GM12892 (cell line): Measurements from ENCODE around the gene TBC1D5.
"Not testable (repeated sequence)": the region's sequence is repeated elsewhere in the genome, so short reads cannot be mapped to it uniquely, and the experiment has no call there.

Experiments
- DNase-seq: peaks from one replicate; pipeline ENCODE4 v3.0.0; 2011; ENCODE audit not compliant: insufficient read length
- FAIRE-seq: peaks from 2 replicates; lab custom pipeline; 2011; peaks lifted over from hg19 to GRCh38; lab: Jason Lieb, UNC
- POLR2A ChIP-seq: IDR thresholded peaks from 2 replicates; pipeline ENCODE4 v1.6.1; 2011; ENCODE audit warnings: low read depth, low read length, control low read depth
- POLR2AphosphoS5 ChIP-seq: IDR thresholded peaks from 2 replicates; pipeline ENCODE4 v1.6.1; 2011; ENCODE audit warnings: low read depth, low read length, control low read depth
- TAF1 ChIP-seq: IDR thresholded peaks from 2 replicates; pipeline ENCODE4 v1.6.1; 2011; ENCODE audit warnings: low read depth, mild to moderate bottlenecking, control low read depth, low read length, borderline replicate concordance

The TBC1D5 gene

GRCh38 chr3:17645074-17645698 lies 97.2 kb downstream of the TBC1D5 start:
- FAIRE-seq, result no peak
- no peak for DNase-seq

GRCh38 chr3:17643691-17644090 lies 98.7 kb downstream of the TBC1D5 start:
- DNase-seq (no peak), FAIRE-seq (no peak)
- TF ChIP-seq POLR2AphosphoS5 (no peak), POLR2A (no peak), TAF1 (no peak)

More at GRCh38 chr3:17645074-17645698, 97.2 kb downstream of the TBC1D5 start:
- TF ChIP-seq POLR2A, result no peak
- TF ChIP-seq POLR2AphosphoS5, result no peak
- TF ChIP-seq TAF1, result no peak

DNA sequence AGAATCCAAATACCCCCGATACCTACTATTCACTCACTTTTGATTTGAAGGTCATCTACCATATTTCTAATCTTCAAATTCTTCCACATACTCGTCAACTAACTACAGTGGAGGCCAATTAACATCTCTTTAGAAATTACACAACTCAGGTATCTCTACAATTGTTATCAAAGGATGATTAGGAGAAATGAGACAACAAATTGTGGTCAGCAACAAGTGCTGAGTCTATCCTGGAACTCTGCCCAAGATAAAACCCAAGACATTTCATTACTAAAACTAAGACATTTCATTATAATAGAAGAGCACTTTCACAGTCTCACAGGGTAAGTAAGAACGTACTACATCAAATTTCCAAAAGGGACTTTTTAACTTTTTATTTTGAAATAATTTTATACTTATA lies 100.0 kb downstream of the TBC1D5 start:
- TF ChIP-seq TAF1 (no peak), POLR2A (no peak), POLR2AphosphoS5 (no peak)
- no peak for DNase-seq

GRCh38 chr3:17640466-17640865 lies 102.0 kb downstream of the TBC1D5 start:
- DNase-seq (no peak), FAIRE-seq (no peak)
- TF ChIP-seq POLR2A, result no peak
- no peak for TF ChIP-seq POLR2AphosphoS5
- no peak for TF ChIP-seq TAF1

More for the DNA sequence above, 100.0 kb downstream of the TBC1D5 start:
- FAIRE-seq, result no peak

- DNase-seq (no peak), FAIRE-seq (peak; percentile 51)
- TF ChIP-seq POLR2A (no peak), TAF1 (no peak), POLR2AphosphoS5 (no peak)
Measured at GRCh38 chr3:17639765-17640164, 102.7 kb downstream of the TBC1D5 start.

- TF ChIP-seq POLR2A, result no peak
- no peak for FAIRE-seq
- DNase-seq, result no peak
Measured at GRCh38 chr3:17639257-17639656, 103.2 kb downstream of the TBC1D5 start.

DNA sequence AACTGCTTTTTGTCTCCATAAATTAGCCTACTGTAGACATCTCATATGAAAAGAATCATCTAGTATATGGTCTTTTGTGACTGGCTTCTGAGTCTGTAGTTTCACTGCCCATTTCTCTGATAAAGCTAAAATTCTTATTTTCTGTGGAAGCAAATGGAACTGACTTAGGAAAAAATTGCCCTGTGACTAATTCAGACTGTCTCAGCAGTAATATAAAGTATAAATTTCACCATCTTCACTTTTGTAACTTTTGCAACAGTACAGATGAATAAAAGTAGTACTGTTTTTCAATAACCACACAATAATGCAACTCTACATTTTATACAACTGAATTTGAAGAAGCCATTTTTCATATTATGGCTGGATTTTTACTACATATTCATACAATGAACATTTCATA lies 104.1 kb downstream of the TBC1D5 start:
- DNase-seq (no peak), FAIRE-seq (no peak)
- TF ChIP-seq TAF1 (no peak), POLR2AphosphoS5 (no peak), POLR2A (no peak)

DNA sequence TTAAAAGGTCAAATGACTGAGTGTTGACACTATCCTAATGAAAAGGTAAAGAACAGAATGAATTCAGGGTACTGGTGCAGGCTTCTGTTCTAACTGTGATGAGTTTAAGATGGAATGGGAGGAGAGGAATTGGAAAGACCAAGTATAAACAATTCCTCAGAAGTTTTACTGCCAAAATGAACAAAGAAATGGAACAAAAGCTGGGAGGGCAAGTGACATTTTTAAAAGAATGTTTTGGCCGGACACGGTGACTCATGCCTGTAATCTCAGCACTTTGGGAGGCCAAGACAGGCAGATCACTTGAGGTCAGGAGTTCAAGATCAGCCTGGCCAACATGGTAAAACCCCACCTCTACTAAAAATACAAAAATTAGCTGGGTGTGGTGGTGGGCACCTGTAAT lies 106.8 kb downstream of the TBC1D5 start:
- DNase-seq, FAIRE-seq: not testable (repeated sequence)

- DNase-seq, result no peak
- no peak for TF ChIP-seq TAF1
- FAIRE-seq, result no peak
Measured at GRCh38 chr3:17634964-17635363, 107.5 kb downstream of the TBC1D5 start.

GRCh38 chr3:17634201-17634600 lies 108.2 kb downstream of the TBC1D5 start:
- TF ChIP-seq POLR2A, result no peak
- TF ChIP-seq TAF1, result no peak
- DNase-seq (no peak), FAIRE-seq (no peak)

- FAIRE-seq (no peak), DNase-seq (no peak)
- TF ChIP-seq POLR2AphosphoS5, result no peak
- no peak for TF ChIP-seq POLR2A
- TF ChIP-seq TAF1, result no peak
Measured at GRCh38 chr3:17632401-17633100, 109.9 kb downstream of the TBC1D5 start.

DNA sequence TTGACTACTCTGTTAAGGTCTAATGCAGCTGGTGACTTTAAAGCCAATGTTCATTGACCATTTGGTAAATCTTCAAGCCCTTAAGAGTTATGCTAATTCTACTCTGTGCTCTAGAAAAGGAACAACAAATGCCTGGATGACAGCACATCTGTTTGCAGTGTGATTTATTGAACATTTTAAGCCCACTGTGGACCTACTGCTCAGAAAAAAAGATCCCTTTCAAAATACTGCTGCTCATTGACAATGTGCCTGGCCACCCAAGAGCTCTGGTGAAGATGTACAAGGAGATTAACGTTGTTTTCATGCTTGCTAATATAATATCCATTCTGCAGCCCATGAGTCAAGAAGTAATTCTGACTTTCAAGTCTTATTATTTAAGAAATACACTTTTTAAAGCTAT lies 110.8 kb downstream of the TBC1D5 start:
- DNase-seq (no peak), FAIRE-seq (no peak)
- TF ChIP-seq POLR2AphosphoS5 (no peak), POLR2A (no peak), TAF1 (no peak)

- TF ChIP-seq POLR2A (no peak), POLR2AphosphoS5 (no peak), TAF1 (no peak)
- FAIRE-seq, result no peak
- no peak for DNase-seq
Measured at GRCh38 chr3:17629400-17629799, 113.0 kb downstream of the TBC1D5 start.

GRCh38 chr3:17626395-17626794 lies 116.0 kb downstream of the TBC1D5 start:
- DNase-seq (no peak), FAIRE-seq (peak; percentile 14)
- TF ChIP-seq POLR2A, result no peak
- TF ChIP-seq POLR2AphosphoS5, result no peak
- TF ChIP-seq TAF1, result no peak

GRCh38 chr3:17625133-17625532 lies 117.3 kb downstream of the TBC1D5 start:
- no peak for TF ChIP-seq TAF1
- no peak for TF ChIP-seq POLR2AphosphoS5
- TF ChIP-seq POLR2A, result no peak

More at GRCh38 chr3:17625133-17625532, 117.3 kb downstream of the TBC1D5 start:
- DNase-seq (no peak), FAIRE-seq (no peak)
